Subcutaneous abdominal adipose tissue (tissue), 5 donors: ENCODE data around the gene GON4L.
A peak's percentile ranks its signal among the peaks of the same experiment; 100 is the strongest.
"Not testable (repeated sequence)": the region's sequence is repeated elsewhere in the genome, so short reads cannot be mapped to it uniquely, and the experiment has no call there.

Source experiments
- H3K27ac ChIP-seq: one replicate; pipeline ENCODE4 v1.7.0; 2013; ENCODE audit warnings: low read depth, mild to moderate bottlenecking, inconsistent platforms, low read length, moderate library complexity
- H3K27me3 ChIP-seq, 5 donors: one replicate each; pipeline ENCODE4 v1.7.0; 2013; ENCODE audit warnings: low read length in 5 of 5, inconsistent platforms in 1 of 5; ENCODE audit not compliant: control insufficient read depth in 5 of 5, insufficient read depth in 4 of 5
- H3K36me3 ChIP-seq, 5 donors: one replicate each; pipeline ENCODE4 v1.7.0; 2013; ENCODE audit warnings: low read length in 5 of 5; ENCODE audit not compliant: control insufficient read depth in 5 of 5, insufficient read depth in 5 of 5
- H3K4me1 ChIP-seq, 5 donors: one replicate each; pipeline ENCODE4 v1.7.0; 2013; ENCODE audit warnings: low read length in 5 of 5, mild to moderate bottlenecking in 3 of 5, moderate library complexity in 1 of 5; ENCODE audit not compliant: control insufficient read depth in 5 of 5, insufficient read depth in 5 of 5
- H3K4me3 ChIP-seq, 5 donors: one replicate each; pipeline ENCODE4 v1.7.0; 2013; ENCODE audit warnings: low read length in 5 of 5, low read depth in 1 of 5
- H3K9ac ChIP-seq, 5 donors: one replicate each; pipeline ENCODE4 v1.7.0; 2013; ENCODE audit warnings: low read length in 5 of 5, mild to moderate bottlenecking in 4 of 5, moderate library complexity in 3 of 5
- H3K9me3 ChIP-seq, 5 donors: one replicate each; pipeline ENCODE4 v1.7.0; 2013; ENCODE audit warnings: low read length in 5 of 5; ENCODE audit not compliant: control insufficient read depth in 5 of 5
- donor health status: healthy.
- donor health status: healthy.
- donor health status: healthy.
- donor health status: healthy.
- donor health status: healthy.

Gene GON4L

GRCh38 chr1:155859234-155859829 lies 2.3 kb upstream of the GON4L start, which contains the start of gene SYT11:
Gene SYT11, plus strand, starts transcription at chr1:155859567. Its CDS starts 195 bp downstream, at chr1:155859762.
- H3K4me3 ChIP-seq, result peak within 1 kb of the TSS; percentile 55 to 75 (median 68)
- peak within 1 kb of the TSS; percentile 54 to 81 (median 68) for H3K9ac ChIP-seq
- H3K4me1 ChIP-seq, result peaks cover 3 to 40% (median 38%) of the 10 kb centered on the region in 5 donors
- H3K36me3 ChIP-seq, result peaks cover 0 to 8% (median 3%) of the 10 kb centered on the region in 5 donors
- H3K27ac ChIP-seq, result peak within 1 kb of the TSS; percentile 82
- no peaks in the 10 kb centered on the region for H3K27me3 ChIP-seq
- H3K9me3 ChIP-seq, result no peaks in the 10 kb centered on the region

GRCh38 chr1:155858800-155859233 lies 1.8 kb upstream of the GON4L start:
- H3K4me1 ChIP-seq, result peaks cover 3 to 40% (median 38%) of the 10 kb centered on the region in 5 donors
- H3K9ac ChIP-seq, result peak overlapping the region; percentile 54 to 81 (median 68)
- H3K4me3 ChIP-seq, result peak overlapping the region; percentile 55 to 75 (median 68)
- no peaks in the 10 kb centered on the region for H3K27me3 ChIP-seq
- peaks cover 0 to 11% (median 6%) of the 10 kb centered on the region in 5 donors for H3K36me3 ChIP-seq
- no peaks in the 10 kb centered on the region for H3K9me3 ChIP-seq
- H3K27ac ChIP-seq, result peak overlapping the region; percentile 82

GRCh38 chr1:155856257-155856974 lies 598 bp downstream of the GON4L start:
- peak overlapping the region; percentile 91 to 98 (median 97) for H3K4me3 ChIP-seq
- H3K27me3 ChIP-seq, result no peaks in the 10 kb centered on the region
- no peaks in the 10 kb centered on the region for H3K9me3 ChIP-seq
- H3K27ac ChIP-seq, result peak overlapping the region; percentile 83
- H3K4me1 ChIP-seq, result peaks cover 3 to 40% (median 38%) of the 10 kb centered on the region in 5 donors
- H3K36me3 ChIP-seq, result peaks cover 8 to 28% (median 24%) of the 10 kb centered on the region in 5 donors
- peak overlapping the region; percentile 84 to 99 (median 91) for H3K9ac ChIP-seq

GRCh38 chr1:155850345-155850744 lies 6.7 kb downstream of the GON4L start:
- H3K4me1 ChIP-seq, result peaks cover 0 to 3% (median 0%) of the 10 kb centered on the region in 5 donors

DNA sequence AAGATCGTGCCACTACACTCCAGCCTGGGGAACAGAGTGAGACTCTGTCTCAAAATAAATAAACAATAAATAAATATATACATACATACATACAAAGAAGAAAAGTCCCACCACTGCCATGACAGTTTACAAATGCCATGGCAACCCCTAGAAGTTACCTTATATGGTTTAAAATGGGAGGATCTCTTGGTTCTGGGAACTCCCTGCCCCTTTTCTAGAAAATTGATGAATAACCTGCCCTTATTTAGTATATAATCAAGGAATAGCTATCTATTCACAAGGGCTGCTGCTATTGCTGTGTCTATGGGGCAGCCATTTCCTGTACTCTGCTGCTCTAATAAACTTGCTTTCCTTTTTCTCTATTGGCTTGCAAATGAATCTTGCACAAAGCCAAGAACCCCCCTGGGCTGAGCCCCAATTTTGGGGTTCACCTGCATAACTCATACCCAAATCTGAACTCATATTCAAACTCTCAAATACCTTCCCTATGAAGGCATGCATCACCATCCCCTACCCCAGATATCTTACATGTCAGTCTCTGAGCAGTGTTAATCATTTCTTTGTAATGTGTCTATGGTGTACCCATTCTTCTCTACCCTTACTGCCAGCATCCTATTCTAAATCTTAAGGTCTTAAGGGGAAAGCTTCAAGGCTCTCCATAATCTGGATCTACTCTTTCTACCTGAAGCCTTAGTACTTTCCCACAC lies 9.0 kb downstream of the GON4L start:
- Histone ChIP-seq H3K27me3 (no peaks in the 10 kb centered on the region), H3K36me3 (peaks cover 8 to 44% (median 29%) of the 10 kb centered on the region in 5 donors), H3K9ac (no peak overlapping the region), H3K9me3 (no peaks in the 10 kb centered on the region), H3K4me3 (no peak overlapping the region), H3K4me1 (peaks cover 0 to 12% (median 0%) of the 10 kb centered on the region in 5 donors), H3K27ac (no peak overlapping the region)

More at GRCh38 chr1:155850345-155850744, 6.7 kb downstream of the GON4L start:
- Histone ChIP-seq H3K9ac (peak overlapping the region in 2 of 5 donors; percentile 12 to 35), H3K4me3 (no peak overlapping the region), H3K9me3 (no peaks in the 10 kb centered on the region), H3K27me3 (no peaks in the 10 kb centered on the region), H3K36me3 (peaks cover 14 to 56% (median 36%) of the 10 kb centered on the region in 5 donors), H3K27ac (no peak overlapping the region)

GRCh38 chr1:155844860-155845421 lies 12.1 kb downstream of the GON4L start:
- no peaks in the 10 kb centered on the region for H3K27me3 ChIP-seq
- no peaks in the 10 kb centered on the region for H3K9me3 ChIP-seq
- no peak overlapping the region for H3K9ac ChIP-seq
- H3K27ac ChIP-seq, result no peak overlapping the region
- H3K4me3 ChIP-seq, result no peak overlapping the region
- H3K36me3 ChIP-seq, result peaks cover 5 to 24% (median 14%) of the 10 kb centered on the region in 5 donors
- H3K4me1 ChIP-seq, result peaks cover 0 to 9% (median 0%) of the 10 kb centered on the region in 5 donors

- no peak overlapping the region for H3K9ac ChIP-seq
- H3K4me1 ChIP-seq, result peaks cover 0 to 9% (median 0%) of the 10 kb centered on the region in 5 donors
- no peaks in the 10 kb centered on the region for H3K27me3 ChIP-seq
- no peak overlapping the region for H3K27ac ChIP-seq
- no peak overlapping the region for H3K4me3 ChIP-seq
- H3K9me3 ChIP-seq, result no peaks in the 10 kb centered on the region
- peaks cover 0 to 8% (median 5%) of the 10 kb centered on the region in 5 donors for H3K36me3 ChIP-seq
Measured at GRCh38 chr1:155840386-155840785, 16.6 kb downstream of the GON4L start.

- H3K4me1 ChIP-seq, result no peaks in the 10 kb centered on the region
- H3K9ac ChIP-seq, result no peak overlapping the region
- no peak overlapping the region for H3K4me3 ChIP-seq
- H3K27me3 ChIP-seq, result no peaks in the 10 kb centered on the region
- H3K27ac ChIP-seq, result no peak overlapping the region
- H3K9me3 ChIP-seq, result no peaks in the 10 kb centered on the region
- H3K36me3 ChIP-seq, result peaks cover 0 to 3% (median 0%) of the 10 kb centered on the region in 5 donors
Measured at GRCh38 chr1:155835548-155835947, 21.5 kb downstream of the GON4L start.

GRCh38 chr1:155834927-155835399 lies 22.1 kb downstream of the GON4L start:
- H3K9ac ChIP-seq, H3K9me3 ChIP-seq, H3K36me3 ChIP-seq, H3K27ac ChIP-seq, H3K4me1 ChIP-seq, H3K4me3 ChIP-seq, H3K27me3 ChIP-seq: not testable (repeated sequence)
